ENCODE measurements around the gene PDE5A.

Gene PDE5A

DNA sequence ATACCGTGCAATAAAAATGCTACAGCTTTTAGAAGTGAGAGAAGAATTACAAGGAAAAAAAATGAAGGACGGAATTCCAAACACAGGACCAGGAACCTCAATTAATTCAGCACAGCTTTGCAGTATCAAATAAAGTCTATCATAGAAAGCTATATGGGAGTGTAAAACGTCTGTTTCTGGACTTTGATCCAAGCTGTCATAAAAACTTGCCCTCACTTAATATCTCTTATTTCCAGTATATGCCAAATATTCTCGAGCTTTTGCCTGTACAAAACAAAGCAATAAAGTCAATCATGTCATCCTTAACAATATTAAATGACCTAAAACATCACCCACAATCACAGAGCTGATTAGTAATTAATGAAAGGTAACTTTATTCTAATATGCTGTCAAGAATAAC is 4.2 kb downstream of the PDE5A start:
- in situ Hi-C loops (cut with MboI; ENCODE audit: low pct_unique_long_range_greater_than_20kb, low sequenced_read_pairs, unreplicated experiment): no loop called here
- no peak for DNase-seq (ENCODE audit: low spot score)
- TF ChIP-seq, protein P1, sequence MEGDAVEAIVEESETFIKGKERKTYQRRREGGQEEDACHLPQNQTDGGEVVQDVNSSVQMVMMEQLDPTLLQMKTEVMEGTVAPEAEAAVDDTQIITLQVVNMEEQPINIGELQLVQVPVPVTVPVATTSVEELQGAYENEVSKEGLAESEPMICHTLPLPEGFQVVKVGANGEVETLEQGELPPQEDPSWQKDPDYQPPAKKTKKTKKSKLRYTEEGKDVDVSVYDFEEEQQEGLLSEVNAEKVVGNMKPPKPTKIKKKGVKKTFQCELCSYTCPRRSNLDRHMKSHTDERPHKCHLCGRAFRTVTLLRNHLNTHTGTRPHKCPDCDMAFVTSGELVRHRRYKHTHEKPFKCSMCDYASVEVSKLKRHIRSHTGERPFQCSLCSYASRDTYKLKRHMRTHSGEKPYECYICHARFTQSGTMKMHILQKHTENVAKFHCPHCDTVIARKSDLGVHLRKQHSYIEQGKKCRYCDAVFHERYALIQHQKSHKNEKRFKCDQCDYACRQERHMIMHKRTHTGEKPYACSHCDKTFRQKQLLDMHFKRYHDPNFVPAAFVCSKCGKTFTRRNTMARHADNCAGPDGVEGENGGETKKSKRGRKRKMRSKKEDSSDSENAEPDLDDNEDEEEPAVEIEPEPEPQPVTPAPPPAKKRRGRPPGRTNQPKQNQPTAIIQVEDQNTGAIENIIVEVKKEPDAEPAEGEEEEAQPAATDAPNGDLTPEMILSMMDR (IDR thresholded peaks at IDR 0.05; ENCODE audit: extremely low read depth, insufficient read depth, missing control alignments): no peak

DNA sequence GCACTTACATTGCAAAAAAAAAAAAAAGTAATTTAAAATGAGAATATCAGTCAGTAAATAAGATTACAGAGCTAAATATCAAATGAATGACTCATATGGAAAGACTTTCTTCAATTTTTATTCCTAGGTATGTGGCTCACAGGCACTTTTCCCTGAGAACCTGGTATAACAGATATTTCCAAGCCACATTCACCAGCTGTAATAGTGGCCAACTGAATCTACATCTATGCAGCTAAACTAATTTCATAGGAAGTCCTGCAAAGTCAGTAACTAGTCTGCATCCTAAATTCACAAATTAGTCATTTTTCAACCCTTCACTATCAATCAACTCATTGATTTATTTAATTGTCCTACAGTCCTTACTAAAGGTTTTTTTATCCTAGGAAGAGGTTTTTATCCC is 5.6 kb downstream of the PDE5A start:
- TF ChIP-seq, protein P1 (IDR thresholded peaks at IDR 0.05; ENCODE audit: extremely low read depth, insufficient read depth, missing control alignments): no peak
- in situ Hi-C loops (cut with MboI; ENCODE audit: low pct_unique_long_range_greater_than_20kb, low sequenced_read_pairs, unreplicated experiment): no loop called here
- DNase-seq (ENCODE audit: low spot score): no peak

DNA sequence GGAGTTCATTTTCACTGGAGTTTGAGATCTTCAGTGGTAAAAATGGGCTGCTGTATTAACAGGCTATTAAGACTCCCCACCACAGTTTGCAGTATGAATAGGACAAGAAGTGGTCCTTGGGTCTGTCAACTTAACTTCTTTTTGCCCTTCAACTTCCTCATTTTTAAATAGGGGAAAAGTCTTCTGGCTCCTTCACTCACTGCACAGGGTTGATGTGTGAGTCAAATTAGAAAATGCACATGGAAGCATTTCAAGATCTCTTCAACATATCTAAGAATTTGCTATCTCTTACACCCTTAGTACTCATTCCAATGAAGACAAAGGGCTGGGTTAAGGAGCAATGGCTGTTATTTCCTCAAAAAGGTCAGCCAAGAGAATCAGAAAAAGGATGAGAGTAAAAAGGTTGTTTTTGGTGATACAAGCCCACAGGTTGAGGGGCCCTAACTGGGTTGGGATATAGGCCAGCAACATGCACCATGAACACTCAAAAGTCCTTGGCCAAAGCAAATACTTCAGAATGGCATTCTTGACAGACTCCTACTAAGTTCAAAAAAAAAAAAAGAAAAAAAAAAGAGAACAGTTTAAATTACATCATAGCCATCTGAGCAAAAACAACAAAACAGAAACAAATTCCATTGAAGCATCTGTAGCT is 13.4 kb downstream of the PDE5A start:
- TF ChIP-seq, protein P1 (IDR thresholded peaks at IDR 0.05; ENCODE audit: extremely low read depth, insufficient read depth, missing control alignments): no peak
- in situ Hi-C loops (cut with MboI; ENCODE audit: low pct_unique_long_range_greater_than_20kb, low sequenced_read_pairs, unreplicated experiment): no loop called here
- no peak for DNase-seq (ENCODE audit: low spot score)

DNA sequence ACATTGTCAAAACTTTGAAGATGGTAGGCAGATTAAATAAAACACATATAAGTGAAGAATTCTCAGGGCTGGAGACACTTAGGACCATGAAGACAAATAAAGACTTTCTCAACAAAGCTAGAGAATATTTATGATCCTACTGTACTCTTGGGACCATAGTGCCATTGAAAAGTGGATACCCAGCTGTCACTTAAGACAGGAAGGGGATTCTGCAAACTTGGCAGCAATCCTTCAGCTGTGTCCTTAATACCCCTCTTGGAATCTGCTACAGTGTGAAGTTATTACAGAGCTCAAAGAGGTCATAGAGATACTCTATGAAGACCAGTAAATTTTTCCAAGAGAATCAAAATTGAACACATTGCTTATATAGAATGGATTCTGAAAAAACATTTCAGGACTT is 24.3 kb downstream of the PDE5A start:
- in situ Hi-C loops (cut with MboI; ENCODE audit: low pct_unique_long_range_greater_than_20kb, low sequenced_read_pairs, unreplicated experiment): no loop called here
- DNase-seq (ENCODE audit: low spot score): no peak
- TF ChIP-seq, protein P1 (IDR thresholded peaks at IDR 0.05; ENCODE audit: extremely low read depth, insufficient read depth, missing control alignments): no peak

DNA sequence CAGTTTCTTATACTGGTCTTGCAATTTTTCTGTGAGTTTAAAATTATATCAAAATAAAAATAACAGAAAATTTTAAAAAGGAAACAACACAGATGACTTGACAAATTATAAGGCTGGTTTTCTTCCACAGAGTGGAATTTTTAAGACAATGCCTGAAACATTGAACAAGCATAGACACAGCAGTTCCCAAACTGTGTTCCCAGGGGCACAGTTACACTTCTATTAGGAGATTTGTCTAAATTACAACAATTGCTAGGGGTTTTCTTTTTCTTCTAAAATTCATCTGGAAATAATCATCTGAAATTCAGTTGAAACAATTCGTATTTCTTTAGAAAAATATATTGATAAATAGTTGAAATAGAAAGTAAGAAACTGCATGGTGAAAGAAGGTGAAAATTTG is 26.2 kb downstream of the PDE5A start:
- DNase-seq (ENCODE audit: low spot score): no peak
- in situ Hi-C loops (cut with MboI; ENCODE audit: low pct_unique_long_range_greater_than_20kb, low sequenced_read_pairs, unreplicated experiment): no loop called here
- TF ChIP-seq, protein P1 (IDR thresholded peaks at IDR 0.05; ENCODE audit: extremely low read depth, insufficient read depth, missing control alignments): no peak

DNA sequence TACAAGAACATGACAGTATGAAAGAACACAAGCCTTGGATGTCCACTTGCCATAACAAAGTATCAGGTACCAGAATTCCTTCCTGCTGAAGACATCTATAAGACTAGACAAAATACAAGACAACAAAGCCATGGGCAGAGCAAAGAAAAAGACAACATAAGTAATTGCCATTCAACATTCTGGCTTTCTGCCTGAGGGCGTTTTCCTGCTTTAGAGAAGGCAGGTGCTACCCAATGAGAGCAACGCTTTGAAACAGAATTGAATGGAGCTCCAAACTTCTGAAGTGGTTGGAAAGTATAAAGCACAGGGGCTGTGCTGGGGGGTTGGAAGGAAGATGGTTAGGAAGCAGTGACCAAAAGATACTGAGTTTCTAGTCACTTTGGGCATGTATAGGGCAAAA is 30.1 kb downstream of the PDE5A start:
- in situ Hi-C loops (cut with MboI; ENCODE audit: low pct_unique_long_range_greater_than_20kb, low sequenced_read_pairs, unreplicated experiment): no loop called here
- TF ChIP-seq, protein P1 (IDR thresholded peaks at IDR 0.05; ENCODE audit: extremely low read depth, insufficient read depth, missing control alignments): no peak
- DNase-seq (ENCODE audit: low spot score): no peak

Data from GM13977 (cell line).